ENCODE results near the gene DGKB. TPM values are rescaled to one million over a fixed set of nuclear protein-coding genes. Genes with fewer than 3 reads are reported as not detected.
A peak's percentile ranks its signal among the peaks of the same experiment; 100 is the strongest.

The DGKB gene
- total and polyA plus RNA-seq, 2 donors (not counting 1 experiment from before 2014, with no cell fraction given): 0.31 TPM; not detected in 1

DNA sequence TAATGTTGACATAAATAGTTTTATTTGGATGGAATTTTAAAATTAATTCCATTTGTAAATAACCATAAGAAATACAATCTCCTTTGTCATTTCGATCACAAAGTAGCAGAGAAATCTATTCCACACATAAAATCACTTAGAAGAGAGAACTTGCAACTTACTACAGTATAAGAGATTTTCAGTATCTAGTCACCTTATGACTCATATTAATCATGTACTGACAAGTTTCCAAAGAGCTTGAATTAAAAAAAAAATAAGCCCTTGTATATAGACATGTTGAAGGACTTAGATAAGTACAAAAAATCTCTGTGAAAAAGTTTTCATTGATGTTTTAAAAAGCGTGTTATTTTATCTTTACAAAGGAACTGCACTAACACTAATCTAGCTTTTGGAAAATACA lies 706.0 kb downstream of the DGKB start:
- H3K4me2 ChIP-seq (ENCODE audit: extremely low read depth, insufficient read depth, low read length): no peak overlapping the region
- TF ChIP-seq, protein P1, sequence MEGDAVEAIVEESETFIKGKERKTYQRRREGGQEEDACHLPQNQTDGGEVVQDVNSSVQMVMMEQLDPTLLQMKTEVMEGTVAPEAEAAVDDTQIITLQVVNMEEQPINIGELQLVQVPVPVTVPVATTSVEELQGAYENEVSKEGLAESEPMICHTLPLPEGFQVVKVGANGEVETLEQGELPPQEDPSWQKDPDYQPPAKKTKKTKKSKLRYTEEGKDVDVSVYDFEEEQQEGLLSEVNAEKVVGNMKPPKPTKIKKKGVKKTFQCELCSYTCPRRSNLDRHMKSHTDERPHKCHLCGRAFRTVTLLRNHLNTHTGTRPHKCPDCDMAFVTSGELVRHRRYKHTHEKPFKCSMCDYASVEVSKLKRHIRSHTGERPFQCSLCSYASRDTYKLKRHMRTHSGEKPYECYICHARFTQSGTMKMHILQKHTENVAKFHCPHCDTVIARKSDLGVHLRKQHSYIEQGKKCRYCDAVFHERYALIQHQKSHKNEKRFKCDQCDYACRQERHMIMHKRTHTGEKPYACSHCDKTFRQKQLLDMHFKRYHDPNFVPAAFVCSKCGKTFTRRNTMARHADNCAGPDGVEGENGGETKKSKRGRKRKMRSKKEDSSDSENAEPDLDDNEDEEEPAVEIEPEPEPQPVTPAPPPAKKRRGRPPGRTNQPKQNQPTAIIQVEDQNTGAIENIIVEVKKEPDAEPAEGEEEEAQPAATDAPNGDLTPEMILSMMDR (conservative IDR thresholded peaks at IDR 0.05 in 1 of 2, IDR thresholded peaks at IDR 0.05 in 1 of 2; ENCODE audit: low read depth in 1 of 2, low read length in 2 of 2): no peak
- TF ChIP-seq EZH2 (IDR thresholded peaks at IDR 0.05; ENCODE audit: low read length, missing control alignments): no peak
- H3K9ac ChIP-seq (ENCODE audit: insufficient read depth, low read length): no peak overlapping the region
- H3K36me3 ChIP-seq (ENCODE audit: control insufficient read depth, insufficient read depth, low read length): no peaks in the 10 kb centered on the region
- no peak overlapping the region for H2AFZ ChIP-seq (ENCODE audit: low read length)
- no peaks in the 10 kb centered on the region for H3K4me1 ChIP-seq (ENCODE audit: control insufficient read depth, extremely low read depth, insufficient read depth, low read length)
- peak in 1 of 2 donors; percentile 45 for DNase-seq (ENCODE audit: low read depth in 2 of 2)
- H3K27me3 ChIP-seq (ENCODE audit: control insufficient read depth, insufficient read depth, low read length): no peaks in the 10 kb centered on the region
- H3K9me3 ChIP-seq (ENCODE audit: control insufficient read depth, insufficient read depth, low read depth, low read length): no peaks in the 10 kb centered on the region
- H3K79me2 ChIP-seq (ENCODE audit: control insufficient read depth, insufficient read depth, low read length): no peaks in the 10 kb centered on the region
- H4K20me1 ChIP-seq (ENCODE audit: control insufficient read depth, extremely low read depth, insufficient read depth, low read length): no peaks in the 10 kb centered on the region
- H3K4me3 ChIP-seq (replicated peaks in 1 of 4; ENCODE audit: control extremely low read depth in 1 of 4, insufficient read depth in 1 of 4, low read depth in 3 of 4, low read length in 4 of 4): no peak overlapping the region
- H3K27ac ChIP-seq (ENCODE audit: insufficient read depth, low read length): no peak overlapping the region

DNA sequence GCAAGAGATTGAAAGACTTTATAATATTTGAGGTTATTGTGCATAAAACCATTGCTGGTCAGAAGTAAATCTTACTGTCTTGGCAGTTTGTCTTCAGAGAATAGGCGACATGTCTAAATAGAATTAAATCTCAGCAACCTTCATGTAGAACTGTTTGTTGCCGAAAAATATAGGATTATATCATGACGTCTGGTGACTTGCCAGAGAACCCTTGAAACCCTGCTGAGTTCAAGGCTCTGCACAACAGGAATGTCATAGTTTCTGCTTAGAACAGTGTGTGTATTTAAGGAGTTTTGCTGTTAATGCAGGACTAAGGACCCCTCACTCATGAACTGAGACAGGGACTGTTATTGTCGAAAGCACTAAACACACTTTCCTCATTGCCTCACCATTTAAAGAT lies 706.7 kb downstream of the DGKB start:
- Histone ChIP-seq H3K4me3 (replicated peaks in 1 of 4; ENCODE audit: control extremely low read depth in 1 of 4, insufficient read depth in 1 of 4, low read depth in 3 of 4, low read length in 4 of 4) (no peak overlapping the region), H3K4me2 (ENCODE audit: extremely low read depth, insufficient read depth, low read length) (no peak overlapping the region), H3K4me1 (ENCODE audit: control insufficient read depth, extremely low read depth, insufficient read depth, low read length) (no peaks in the 10 kb centered on the region), H4K20me1 (ENCODE audit: control insufficient read depth, extremely low read depth, insufficient read depth, low read length) (no peaks in the 10 kb centered on the region), H3K27ac (ENCODE audit: insufficient read depth, low read length) (no peak overlapping the region), H3K36me3 (ENCODE audit: control insufficient read depth, insufficient read depth, low read length) (no peaks in the 10 kb centered on the region), H3K9me3 (ENCODE audit: control insufficient read depth, insufficient read depth, low read depth, low read length) (no peaks in the 10 kb centered on the region), H3K9ac (ENCODE audit: insufficient read depth, low read length) (no peak overlapping the region), H2AFZ (ENCODE audit: low read length) (no peak overlapping the region), H3K27me3 (ENCODE audit: control insufficient read depth, insufficient read depth, low read length) (no peaks in the 10 kb centered on the region), H3K79me2 (ENCODE audit: control insufficient read depth, insufficient read depth, low read length) (no peaks in the 10 kb centered on the region)
- peak in 1 of 2 donors; percentile 2 for DNase-seq (ENCODE audit: low read depth in 2 of 2)
- TF ChIP-seq, protein P1 (conservative IDR thresholded peaks at IDR 0.05 in 1 of 2, IDR thresholded peaks at IDR 0.05 in 1 of 2; ENCODE audit: low read depth in 1 of 2, low read length in 2 of 2): no peak

DNA sequence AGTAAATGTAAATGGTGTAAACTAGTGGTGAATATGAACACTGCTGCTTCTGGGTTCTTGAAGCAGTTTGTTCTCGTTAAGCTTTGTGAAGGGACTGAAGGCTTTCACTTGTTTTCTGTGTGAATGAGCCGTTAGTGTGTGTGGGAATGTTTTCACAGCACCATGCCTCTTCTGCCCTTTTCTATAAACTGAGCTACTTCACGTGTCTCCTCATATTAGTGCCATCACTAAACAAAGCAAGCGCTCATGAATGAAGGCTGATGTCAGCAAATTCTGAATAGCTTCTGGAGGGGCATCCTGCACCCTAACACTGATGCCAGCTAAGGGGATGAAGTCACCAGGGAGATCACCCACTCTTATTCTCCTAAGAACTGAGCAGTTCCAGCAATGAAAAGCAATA lies 707.5 kb downstream of the DGKB start:
- H3K79me2 ChIP-seq (ENCODE audit: control insufficient read depth, insufficient read depth, low read length): no peaks in the 10 kb centered on the region
- H2AFZ ChIP-seq (ENCODE audit: low read length): peak overlapping the region; percentile 26
- H3K4me2 ChIP-seq (ENCODE audit: extremely low read depth, insufficient read depth, low read length): no peak overlapping the region
- H3K27me3 ChIP-seq (ENCODE audit: control insufficient read depth, insufficient read depth, low read length): no peaks in the 10 kb centered on the region
- no peaks in the 10 kb centered on the region for H4K20me1 ChIP-seq (ENCODE audit: control insufficient read depth, extremely low read depth, insufficient read depth, low read length)
- no peaks in the 10 kb centered on the region for H3K4me1 ChIP-seq (ENCODE audit: control insufficient read depth, extremely low read depth, insufficient read depth, low read length)
- peak in 1 of 2 donors; percentile 2 for DNase-seq (ENCODE audit: low read depth in 2 of 2)
- H3K4me3 ChIP-seq (replicated peaks in 1 of 4; ENCODE audit: control extremely low read depth in 1 of 4, insufficient read depth in 1 of 4, low read depth in 3 of 4, low read length in 4 of 4): no peak overlapping the region
- no peaks in the 10 kb centered on the region for H3K9me3 ChIP-seq (ENCODE audit: control insufficient read depth, insufficient read depth, low read depth, low read length)
- H3K36me3 ChIP-seq (ENCODE audit: control insufficient read depth, insufficient read depth, low read length): no peaks in the 10 kb centered on the region
- H3K27ac ChIP-seq (ENCODE audit: insufficient read depth, low read length): no peak overlapping the region
- TF ChIP-seq, protein P1 (conservative IDR thresholded peaks at IDR 0.05 in 1 of 2, IDR thresholded peaks at IDR 0.05 in 1 of 2; ENCODE audit: low read depth in 1 of 2, low read length in 2 of 2): no peak
- TF ChIP-seq EZH2 (IDR thresholded peaks at IDR 0.05; ENCODE audit: low read length, missing control alignments): no peak
- no peak overlapping the region for H3K9ac ChIP-seq (ENCODE audit: insufficient read depth, low read length)
